ENCODE results near the gene MIDN. TPM values are rescaled to one million over a fixed set of nuclear protein-coding genes. Genes with fewer than 3 reads are reported as not detected.

MIDN gene
- total and polyA plus RNA-seq, 10 of the 15 experiments (the other 5 are each of a cell fraction or from before 2014, with no cell fraction given) = 0.38 to 51.5 (median 7.2) TPM

- TF ChIP-seq FOXM1 (IDR thresholded peaks at IDR 0.05; ENCODE audit: low read depth, low read length) = no peak
- peak; percentile 35; the same call in 1 of the 2 replicates for TF ChIP-seq PKNOX1 (IDR thresholded peaks at IDR 0.05)
- TF ChIP-seq E4F1 (IDR thresholded peaks at IDR 0.05; ENCODE audit: borderline replicate concordance, partially characterized antibody) = no peak
- TF ChIP-seq CHD1 (IDR thresholded peaks at IDR 0.05; ENCODE audit: low read depth, low read length) = no peak
- no peak for TF ChIP-seq NKRF (conservative IDR thresholded peaks at IDR 0.05)
- TF ChIP-seq E2F8 (IDR thresholded peaks at IDR 0.05; ENCODE audit: low read depth, partially characterized antibody) = no peak
- no peak for TF ChIP-seq PAX8 (IDR thresholded peaks at IDR 0.05)
- no peak for TF ChIP-seq ESRRA (IDR thresholded peaks at IDR 0.05; ENCODE audit: low read length)
- TF ChIP-seq USF1 (IDR thresholded peaks at IDR 0.05; ENCODE audit: borderline replicate concordance, extremely low read length, insufficient read depth, low read depth, low read length) = peak; percentile 12
- no peak for TF ChIP-seq ASH2L (IDR thresholded peaks at IDR 0.05; ENCODE audit: borderline replicate concordance, low read depth)
- 0 out of 2 replicates have a peak, but pooled peaks have one; percentile 15 for TF ChIP-seq CREM (IDR thresholded peaks at IDR 0.05; ENCODE audit: low read depth)
- no peak for TF ChIP-seq SIN3A (IDR thresholded peaks at IDR 0.05; ENCODE audit: low read depth, low read length)
- no peak for TF ChIP-seq KAT2A (conservative IDR thresholded peaks at IDR 0.05; ENCODE audit: control insufficient read depth, low read depth, low read length)
- no peak for TF ChIP-seq KDM1A (IDR thresholded peaks at IDR 0.05; ENCODE audit: borderline replicate concordance)
- TF ChIP-seq ZBTB40 (IDR thresholded peaks at IDR 0.05; ENCODE audit: borderline replicate concordance) = no peak
- no peak for TF ChIP-seq ATF7 (IDR thresholded peaks at IDR 0.05; ENCODE audit: low read depth)
These were observed 31.5 kb downstream of the MIDN start (continued) for GRCh38 chr19:1279782-1280341.

Data from GM12878 (cell line).